HL-60 (cell line): ENCODE results near the gene FGF22.

ENCODE experiments used
- DNase-seq, 2 experiments: peaks; one replicate each; pipeline ENCODE4 v3.0.0-alpha.2; 2010 to 2020; ENCODE audit warnings: low read depth in 1 of 2, low spot score in 1 of 2
- H3K27ac ChIP-seq: fragments of 250-450 bp; sonication (Bioruptor Pico); replicated peaks from 2 replicates; pipeline ENCODE4 v1.5.1; 2020; ENCODE audit warnings: mild to moderate bottlenecking, moderate library complexity
- H3K27me3 ChIP-seq: fragments of 250-450 bp; sonication (Bioruptor Pico); 2 replicates; pipeline ENCODE4 v1.5.1; 2021; ENCODE audit warnings: mild to moderate bottlenecking, moderate library complexity; ENCODE audit not compliant: insufficient read depth, poor library complexity, severe bottlenecking
- H3K4me3 ChIP-seq: replicated peaks from 2 replicates; pipeline ENCODE4 v1.5.1; 2011; ENCODE audit warnings: mild to moderate bottlenecking, control low read depth, low read length; ENCODE audit not compliant: insufficient read depth
- CTCF ChIP-seq: IDR thresholded peaks from one replicate; pipeline ENCODE4 v1.5.1; 2011; ENCODE audit warnings: low read length, control low read depth, inconsistent platforms; ENCODE audit not compliant: insufficient read depth
- GABPA ChIP-seq: IDR thresholded peaks from 2 replicates; pipeline ENCODE4 v1.6.1; 2012; ENCODE audit warnings: low read depth
- POLR2AphosphoS5 ChIP-seq: IDR thresholded peaks from 2 replicates; pipeline ENCODE4 v1.6.1; 2012; ENCODE audit warnings: low read depth
- SPI1 ChIP-seq: IDR thresholded peaks from 2 replicates; pipeline ENCODE4 v1.6.1; 2012; ENCODE audit warnings: low read depth, mild to moderate bottlenecking, borderline replicate concordance
- TF ChIP-seq, protein P1 (sequence below): IDR thresholded peaks from 2 replicates; pipeline ENCODE4 v1.6.1; 2012; ENCODE audit warnings: low read depth; ENCODE audit not compliant: insufficient replicate concordance

Gene FGF22

DNA sequence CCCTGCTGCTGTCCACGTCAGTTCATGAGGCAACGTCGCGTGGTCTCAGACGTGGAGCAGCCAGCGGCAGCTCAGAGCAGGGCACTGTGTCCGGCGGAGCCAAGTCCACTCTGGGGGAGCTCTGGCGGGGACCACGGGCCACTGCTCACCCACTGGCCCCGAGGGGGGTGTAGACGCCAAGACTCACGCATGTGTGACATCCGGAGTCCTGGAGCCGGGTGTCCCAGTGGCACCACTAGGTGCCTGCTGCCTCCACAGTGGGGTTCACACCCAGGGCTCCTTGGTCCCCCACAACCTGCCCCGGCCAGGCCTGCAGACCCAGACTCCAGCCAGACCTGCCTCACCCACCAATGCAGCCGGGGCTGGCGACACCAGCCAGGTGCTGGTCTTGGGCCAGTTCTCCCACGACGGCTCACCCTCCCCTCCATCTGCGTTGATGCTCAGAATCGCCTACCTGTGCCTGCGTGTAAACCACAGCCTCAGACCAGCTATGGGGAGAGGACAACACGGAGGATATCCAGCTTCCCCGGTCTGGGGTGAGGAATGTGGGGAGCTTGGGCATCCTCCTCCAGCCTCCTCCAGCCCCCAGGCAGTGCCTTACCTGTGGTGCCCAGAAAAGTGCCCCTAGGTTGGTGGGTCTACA lies 43.1 kb downstream of the FGF22 start:
- H3K4me3 ChIP-seq = no peak overlapping the region
- H3K27ac ChIP-seq = no peak overlapping the region
- H3K27me3 ChIP-seq = no peaks in the 10 kb centered on the region
- TF ChIP-seq POLR2AphosphoS5 (no peak), GABPA (no peak), SPI1 (no peak)
- TF ChIP-seq, protein P1, sequence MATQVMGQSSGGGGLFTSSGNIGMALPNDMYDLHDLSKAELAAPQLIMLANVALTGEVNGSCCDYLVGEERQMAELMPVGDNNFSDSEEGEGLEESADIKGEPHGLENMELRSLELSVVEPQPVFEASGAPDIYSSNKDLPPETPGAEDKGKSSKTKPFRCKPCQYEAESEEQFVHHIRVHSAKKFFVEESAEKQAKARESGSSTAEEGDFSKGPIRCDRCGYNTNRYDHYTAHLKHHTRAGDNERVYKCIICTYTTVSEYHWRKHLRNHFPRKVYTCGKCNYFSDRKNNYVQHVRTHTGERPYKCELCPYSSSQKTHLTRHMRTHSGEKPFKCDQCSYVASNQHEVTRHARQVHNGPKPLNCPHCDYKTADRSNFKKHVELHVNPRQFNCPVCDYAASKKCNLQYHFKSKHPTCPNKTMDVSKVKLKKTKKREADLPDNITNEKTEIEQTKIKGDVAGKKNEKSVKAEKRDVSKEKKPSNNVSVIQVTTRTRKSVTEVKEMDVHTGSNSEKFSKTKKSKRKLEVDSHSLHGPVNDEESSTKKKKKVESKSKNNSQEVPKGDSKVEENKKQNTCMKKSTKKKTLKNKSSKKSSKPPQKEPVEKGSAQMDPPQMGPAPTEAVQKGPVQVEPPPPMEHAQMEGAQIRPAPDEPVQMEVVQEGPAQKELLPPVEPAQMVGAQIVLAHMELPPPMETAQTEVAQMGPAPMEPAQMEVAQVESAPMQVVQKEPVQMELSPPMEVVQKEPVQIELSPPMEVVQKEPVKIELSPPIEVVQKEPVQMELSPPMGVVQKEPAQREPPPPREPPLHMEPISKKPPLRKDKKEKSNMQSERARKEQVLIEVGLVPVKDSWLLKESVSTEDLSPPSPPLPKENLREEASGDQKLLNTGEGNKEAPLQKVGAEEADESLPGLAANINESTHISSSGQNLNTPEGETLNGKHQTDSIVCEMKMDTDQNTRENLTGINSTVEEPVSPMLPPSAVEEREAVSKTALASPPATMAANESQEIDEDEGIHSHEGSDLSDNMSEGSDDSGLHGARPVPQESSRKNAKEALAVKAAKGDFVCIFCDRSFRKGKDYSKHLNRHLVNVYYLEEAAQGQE = no peak
- DNase-seq = no peak

GRCh38 chr19:685454-685931 lies 45.8 kb downstream of the FGF22 start:
- TF ChIP-seq, protein P1 = no peak
- H3K27me3 ChIP-seq = no peaks in the 10 kb centered on the region
- no peak overlapping the region for H3K27ac ChIP-seq
- H3K4me3 ChIP-seq = no peak overlapping the region
- no peak for DNase-seq

GRCh38 chr19:686589-687297 lies 47.1 kb downstream of the FGF22 start:
- TF ChIP-seq CTCF = no peak
- Histone ChIP-seq H3K4me3 (no peak overlapping the region), H3K27ac (no peak overlapping the region), H3K27me3 (no peaks in the 10 kb centered on the region)
- DNase-seq = no peak

GRCh38 chr19:687569-688166 lies 48.0 kb downstream of the FGF22 start:
- no peak overlapping the region for H3K27ac ChIP-seq
- TF ChIP-seq CTCF = no peak
- no peak for TF ChIP-seq SPI1
- no peak for TF ChIP-seq GABPA
- TF ChIP-seq POLR2AphosphoS5 = no peak
- TF ChIP-seq, protein P1 = no peak
- no peak overlapping the region for H3K4me3 ChIP-seq
- no peaks in the 10 kb centered on the region for H3K27me3 ChIP-seq
- DNase-seq = no peak
